Activated naive CD8-positive, alpha-beta T cell treated with anti-CD3 and anti-CD28 coated beads, Interleukin-2, amount 10 ng/mL, durations not matched to agents 7 days and 5 days (primary cell): Measurements from ENCODE around the gene C1orf198. TPM values are rescaled to one million over a fixed set of nuclear protein-coding genes. Genes with fewer than 3 reads are reported as not detected.

Experiments used
- ATAC-seq: fragments of 150-1000 bp; cut with Tn5 transposase; one replicate; pipeline ENCODE4 v1.10.0; 2021; ENCODE audit warnings: low read depth, moderate library complexity
- POLR2A ChIA-PET: fragments of 350-600 bp; sonication (Branson Sonifier 250); formaldehyde crosslinking; loops from one replicate; lab custom pipeline; 2021; ENCODE audit warnings: antibody characterized with exemption; lab: Charles Lee
- DNase-seq: peaks from one replicate; pipeline ENCODE4 v3.0.0; 2021
- H3K27ac Mint-ChIP-seq: one replicate; pipeline ENCODE4 v1.8.0; 2022; ENCODE audit warnings: mild to moderate bottlenecking, mixed read lengths
- H3K27me3 Mint-ChIP-seq: one replicate; pipeline ENCODE4 v1.8.0; 2022; ENCODE audit warnings: mild to moderate bottlenecking, moderate library complexity, mixed read lengths
- H3K36me3 Mint-ChIP-seq: one replicate; pipeline ENCODE4 v1.8.0; 2021; ENCODE audit warnings: mild to moderate bottlenecking, mixed read lengths
- H3K4me1 Mint-ChIP-seq: one replicate; pipeline ENCODE4 v1.8.0; 2021; ENCODE audit warnings: mixed read lengths
- H3K4me3 Mint-ChIP-seq: one replicate; pipeline ENCODE4 v1.8.0; 2022; ENCODE audit warnings: mild to moderate bottlenecking, moderate library complexity, mixed read lengths
- H3K9me3 Mint-ChIP-seq: one replicate; pipeline ENCODE4 v1.8.0; 2021; ENCODE audit warnings: mixed read lengths
- total RNA-seq, 2 experiments: library from RNA; stranded (reverse); gene quantifications; one replicate each; pipeline ENCODE4 v1.2.3, GENCODE V29; 2021

The C1orf198 gene
- total RNA-seq, 2 experiments from 2014 or later = 2.8 to 3.8 TPM

GRCh38 chr1:230818367-230818766 is 50.0 kb downstream of the C1orf198 start:
- ATAC-seq = no peak
- no peak for DNase-seq

GRCh38 chr1:230816018-230816417 is 52.3 kb downstream of the C1orf198 start:
- POLR2A ChIA-PET = no interaction called here
- DNase-seq (no peak), ATAC-seq (no peak)
- H3K4me1 Mint-ChIP-seq = no peaks in the 10 kb centered on the region
- no peaks in the 10 kb centered on the region for H3K36me3 Mint-ChIP-seq
- no peak overlapping the region for H3K4me3 Mint-ChIP-seq
- H3K27me3 Mint-ChIP-seq = peaks cover 30% of the 10 kb centered on the region
- H3K27ac Mint-ChIP-seq = no peak overlapping the region
- peaks cover 12% of the 10 kb centered on the region for H3K9me3 Mint-ChIP-seq

More at GRCh38 chr1:230818367-230818766, 50.0 kb downstream of the C1orf198 start:
- Mint-ChIP-seq H3K27me3 (peaks cover 24% of the 10 kb centered on the region), H3K4me3 (no peak overlapping the region), H3K27ac (no peak overlapping the region), H3K4me1 (no peaks in the 10 kb centered on the region), H3K9me3 (peaks cover 3% of the 10 kb centered on the region), H3K36me3 (no peaks in the 10 kb centered on the region)
- POLR2A ChIA-PET = no interaction called here

- Mint-ChIP-seq H3K27ac (no peak overlapping the region), H3K4me1 (no peaks in the 10 kb centered on the region), H3K36me3 (no peaks in the 10 kb centered on the region), H3K9me3 (peaks cover 12% of the 10 kb centered on the region), H3K27me3 (peaks cover 29% of the 10 kb centered on the region), H3K4me3 (no peak overlapping the region)
- no peak for DNase-seq
- POLR2A ChIA-PET = no interaction called here
- no peak for ATAC-seq
These were observed 53.2 kb downstream of the C1orf198 start for GRCh38 chr1:230814949-230815692.

GRCh38 chr1:230812568-230812967 is 55.8 kb downstream of the C1orf198 start:
- POLR2A ChIA-PET = no interaction called here
- peaks cover 12% of the 10 kb centered on the region for H3K9me3 Mint-ChIP-seq
- H3K36me3 Mint-ChIP-seq = no peaks in the 10 kb centered on the region
- peaks cover 24% of the 10 kb centered on the region for H3K27me3 Mint-ChIP-seq
- DNase-seq = no peak
- no peak overlapping the region for H3K27ac Mint-ChIP-seq
- ATAC-seq = no peak
- H3K4me1 Mint-ChIP-seq = no peaks in the 10 kb centered on the region
- H3K4me3 Mint-ChIP-seq = no peak overlapping the region

GRCh38 chr1:230809256-230809990 is 58.9 kb downstream of the C1orf198 start:
- DNase-seq (no peak), ATAC-seq (no peak)
- Mint-ChIP-seq H3K27me3 (peaks cover 14% of the 10 kb centered on the region), H3K4me3 (no peak overlapping the region), H3K9me3 (peaks cover 14% of the 10 kb centered on the region), H3K27ac (no peak overlapping the region), H3K36me3 (no peaks in the 10 kb centered on the region), H3K4me1 (no peaks in the 10 kb centered on the region)
- POLR2A ChIA-PET = no interaction called here

- no peak for DNase-seq
- Mint-ChIP-seq H3K4me3 (no peak overlapping the region), H3K36me3 (no peaks in the 10 kb centered on the region), H3K4me1 (no peaks in the 10 kb centered on the region), H3K27me3 (peaks cover 15% of the 10 kb centered on the region), H3K27ac (no peak overlapping the region), H3K9me3 (peaks cover 10% of the 10 kb centered on the region)
- no peak for ATAC-seq
- POLR2A ChIA-PET = no interaction called here
These were observed 59.9 kb downstream of the C1orf198 start for GRCh38 chr1:230808281-230808872.

GRCh38 chr1:230807561-230808280 is 60.6 kb downstream of the C1orf198 start:
- POLR2A ChIA-PET = no interaction called here
- H3K36me3 Mint-ChIP-seq = no peaks in the 10 kb centered on the region
- H3K4me3 Mint-ChIP-seq = no peak overlapping the region
- H3K4me1 Mint-ChIP-seq = no peaks in the 10 kb centered on the region
- H3K27me3 Mint-ChIP-seq = peaks cover 12% of the 10 kb centered on the region
- H3K9me3 Mint-ChIP-seq = peaks cover 4% of the 10 kb centered on the region
- no peak overlapping the region for H3K27ac Mint-ChIP-seq
- ATAC-seq = no peak
- no peak for DNase-seq

- Mint-ChIP-seq H3K9me3 (peaks cover 2% of the 10 kb centered on the region), H3K36me3 (no peaks in the 10 kb centered on the region), H3K4me3 (no peak overlapping the region), H3K4me1 (no peaks in the 10 kb centered on the region), H3K27ac (no peak overlapping the region), H3K27me3 (peaks cover 12% of the 10 kb centered on the region)
- POLR2A ChIA-PET = no interaction called here
- no peak for DNase-seq
- no peak for ATAC-seq
These were observed 61.3 kb downstream of the C1orf198 start for GRCh38 chr1:230807029-230807428.

GRCh38 chr1:230806552-230806951 is 61.8 kb downstream of the C1orf198 start:
- Mint-ChIP-seq H3K36me3 (no peaks in the 10 kb centered on the region), H3K9me3 (peaks cover 2% of the 10 kb centered on the region), H3K27ac (no peak overlapping the region), H3K4me3 (no peak overlapping the region), H3K27me3 (peaks cover 10% of the 10 kb centered on the region), H3K4me1 (no peaks in the 10 kb centered on the region)
- ATAC-seq = no peak
- POLR2A ChIA-PET = no interaction called here
- no peak for DNase-seq

GRCh38 chr1:230804396-230804795 is 63.9 kb downstream of the C1orf198 start:
- ATAC-seq (no peak), DNase-seq (no peak)
- POLR2A ChIA-PET = no interaction called here
- H3K4me1 Mint-ChIP-seq = no peaks in the 10 kb centered on the region
- H3K36me3 Mint-ChIP-seq = no peaks in the 10 kb centered on the region
- no peak overlapping the region for H3K4me3 Mint-ChIP-seq
- peaks cover 16% of the 10 kb centered on the region for H3K27me3 Mint-ChIP-seq
- no peak overlapping the region for H3K27ac Mint-ChIP-seq
- H3K9me3 Mint-ChIP-seq = peaks cover 2% of the 10 kb centered on the region

- Mint-ChIP-seq H3K4me3 (no peak overlapping the region), H3K4me1 (no peaks in the 10 kb centered on the region), H3K9me3 (no peaks in the 10 kb centered on the region), H3K27ac (no peak overlapping the region), H3K27me3 (peaks cover 16% of the 10 kb centered on the region), H3K36me3 (no peaks in the 10 kb centered on the region)
- no peak for ATAC-seq
- POLR2A ChIA-PET = no interaction called here
- no peak for DNase-seq
These were observed 67.2 kb downstream of the C1orf198 start for GRCh38 chr1:230800891-230801840.

- ATAC-seq (no peak), DNase-seq (no peak)
- Mint-ChIP-seq H3K27ac (no peak overlapping the region), H3K4me1 (no peaks in the 10 kb centered on the region), H3K36me3 (no peaks in the 10 kb centered on the region), H3K4me3 (no peak overlapping the region), H3K27me3 (peaks cover 6% of the 10 kb centered on the region), H3K9me3 (no peaks in the 10 kb centered on the region)
- POLR2A ChIA-PET = no interaction called here
These were observed 69.8 kb downstream of the C1orf198 start for GRCh38 chr1:230798491-230798890.
